ENCODE results near the gene TTC23L. TPM values are rescaled to one million over a fixed set of nuclear protein-coding genes. Genes with fewer than 3 reads are reported as not detected.

The TTC23L gene
- total RNA-seq, result 0.26 and 0.33 TPM in 2 replicates
- 0.19 and 0.24 TPM in 2 replicates for polyA plus RNA-seq
- polyA plus RNA-seq (2012), result 0.22 TPM in 1 of 2 replicates, not detected in the other
- not detected in 2 replicates for polyA minus RNA-seq (ENCODE audit: low replicate concordance)

- Histone ChIP-seq H3K36me3 (ENCODE audit: control insufficient read depth, insufficient read depth, low read length) (no peaks in the 10 kb centered on the region), H4K20me1 (ENCODE audit: control insufficient read depth, extremely low read depth, insufficient read depth, low read length) (no peaks in the 10 kb centered on the region), H3K9ac (ENCODE audit: insufficient read depth, low read length) (peak within 1 kb of the TSS; percentile 66), H3K27ac (ENCODE audit: insufficient read depth, low read length) (peak within 1 kb of the TSS; percentile 52), H3K27me3 (ENCODE audit: control insufficient read depth, insufficient read depth, low read length) (no peaks in the 10 kb centered on the region), H2AFZ (ENCODE audit: low read length) (peak within 1 kb of the TSS; percentile 94), H3K4me2 (ENCODE audit: extremely low read depth, insufficient read depth, low read length) (peak within 1 kb of the TSS; percentile 67), H3K9me3 (ENCODE audit: control insufficient read depth, insufficient read depth, low read depth, low read length) (no peaks in the 10 kb centered on the region), H3K4me1 (ENCODE audit: control insufficient read depth, extremely low read depth, insufficient read depth, low read length) (no peaks in the 10 kb centered on the region), H3K4me3 (replicated peaks in 1 of 4; ENCODE audit: control extremely low read depth in 1 of 4, insufficient read depth in 1 of 4, low read depth in 3 of 4, low read length in 4 of 4) (peak within 1 kb of the TSS; percentile 69 to 86 (median 76)), H3K79me2 (ENCODE audit: control insufficient read depth, insufficient read depth, low read length) (no peaks in the 10 kb centered on the region)
- peak; percentile 82 to 84 for DNase-seq (ENCODE audit: low read depth in 2 of 2)
- TF ChIP-seq CTCF (conservative IDR thresholded peaks at IDR 0.05 in 1 of 2, IDR thresholded peaks at IDR 0.05 in 1 of 2; ENCODE audit: low read depth in 1 of 2, low read length in 2 of 2) (no peak), EZH2 (IDR thresholded peaks at IDR 0.05; ENCODE audit: low read length, missing control alignments) (no peak)
Observed at GRCh38 chr5:34838785-34839714, at the start of gene TTC23L. TSS of gene TTC23L (plus strand) at chr5:34839164. CDS start at chr5:34840672, 1,508 bp downstream.

GRCh38 chr5:34789639-34790038 lies 49.3 kb upstream of the TTC23L start:
- H3K4me3 ChIP-seq (replicated peaks in 1 of 4; ENCODE audit: control extremely low read depth in 1 of 4, insufficient read depth in 1 of 4, low read depth in 3 of 4, low read length in 4 of 4), result no peak overlapping the region
- H2AFZ ChIP-seq (ENCODE audit: low read length), result no peak overlapping the region
- H3K27ac ChIP-seq (ENCODE audit: insufficient read depth, low read length), result peak overlapping the region; percentile 7
- no peaks in the 10 kb centered on the region for H3K27me3 ChIP-seq (ENCODE audit: control insufficient read depth, insufficient read depth, low read length)
- peaks cover 8% of the 10 kb centered on the region for H3K4me1 ChIP-seq (ENCODE audit: control insufficient read depth, extremely low read depth, insufficient read depth, low read length)
- H3K79me2 ChIP-seq (ENCODE audit: control insufficient read depth, insufficient read depth, low read length), result peaks cover 36% of the 10 kb centered on the region
- H3K9ac ChIP-seq (ENCODE audit: insufficient read depth, low read length), result no peak overlapping the region
- no peak overlapping the region for H3K4me2 ChIP-seq (ENCODE audit: extremely low read depth, insufficient read depth, low read length)
- no peak for DNase-seq (ENCODE audit: low read depth in 2 of 2)
- H4K20me1 ChIP-seq (ENCODE audit: control insufficient read depth, extremely low read depth, insufficient read depth, low read length), result no peaks in the 10 kb centered on the region
- H3K9me3 ChIP-seq (ENCODE audit: control insufficient read depth, insufficient read depth, low read depth, low read length), result no peaks in the 10 kb centered on the region
- TF ChIP-seq EZH2 (IDR thresholded peaks at IDR 0.05; ENCODE audit: low read length, missing control alignments) (no peak), CTCF (conservative IDR thresholded peaks at IDR 0.05 in 1 of 2, IDR thresholded peaks at IDR 0.05 in 1 of 2; ENCODE audit: low read depth in 1 of 2, low read length in 2 of 2) (no peak)
- H3K36me3 ChIP-seq (ENCODE audit: control insufficient read depth, insufficient read depth, low read length), result no peaks in the 10 kb centered on the region

- Histone ChIP-seq H3K4me3 (replicated peaks in 1 of 4; ENCODE audit: control extremely low read depth in 1 of 4, insufficient read depth in 1 of 4, low read depth in 3 of 4, low read length in 4 of 4) (no peak overlapping the region), H2AFZ (ENCODE audit: low read length) (no peak overlapping the region), H3K36me3 (ENCODE audit: control insufficient read depth, insufficient read depth, low read length) (no peaks in the 10 kb centered on the region), H3K27ac (ENCODE audit: insufficient read depth, low read length) (no peak overlapping the region), H4K20me1 (ENCODE audit: control insufficient read depth, extremely low read depth, insufficient read depth, low read length) (no peaks in the 10 kb centered on the region), H3K4me1 (ENCODE audit: control insufficient read depth, extremely low read depth, insufficient read depth, low read length) (peaks cover 8% of the 10 kb centered on the region), H3K4me2 (ENCODE audit: extremely low read depth, insufficient read depth, low read length) (no peak overlapping the region), H3K9ac (ENCODE audit: insufficient read depth, low read length) (no peak overlapping the region), H3K27me3 (ENCODE audit: control insufficient read depth, insufficient read depth, low read length) (no peaks in the 10 kb centered on the region), H3K79me2 (ENCODE audit: control insufficient read depth, insufficient read depth, low read length) (peaks cover 36% of the 10 kb centered on the region), H3K9me3 (ENCODE audit: control insufficient read depth, insufficient read depth, low read depth, low read length) (no peaks in the 10 kb centered on the region)
- DNase-seq (ENCODE audit: low read depth in 2 of 2), result peak in 1 of 2 donors; percentile 34
- TF ChIP-seq CTCF (conservative IDR thresholded peaks at IDR 0.05 in 1 of 2, IDR thresholded peaks at IDR 0.05 in 1 of 2; ENCODE audit: low read depth in 1 of 2, low read length in 2 of 2) (no peak), EZH2 (IDR thresholded peaks at IDR 0.05; ENCODE audit: low read length, missing control alignments) (no peak)
Observed at GRCh38 chr5:34790069-34790468, 48.9 kb upstream of the TTC23L start.
